Endothelial cell of umbilical vein (primary cell): Measurements from ENCODE around the gene METTL8. TPM values are rescaled to one million over a fixed set of nuclear protein-coding genes. Genes with fewer than 3 reads are reported as not detected.
"Not testable (repeated sequence)": the region's sequence is repeated elsewhere in the genome, so short reads cannot be mapped to it uniquely, and the experiment has no call there.

Source experiments
- BruUV-seq: library from RNA; stranded (reverse); fragments of 400-500 nt; replicated peaks from 2 replicates; lab custom pipeline; 2021; lab: Mats Ljungman, UMichigan
- CTCF ChIA-PET: fragments of 300-600, 350-600 bp; sonication (Branson Sonifier 250); formaldehyde crosslinking; loops from one replicate; lab custom pipeline; 2021; ENCODE audit warnings: antibody characterized with exemption, inconsistent platforms; lab: Charles Lee
- POLR2A ChIA-PET: fragments of 300-600, 350-600 bp; sonication (Branson Sonifier 250); formaldehyde crosslinking; loops from one replicate; lab custom pipeline; 2021; ENCODE audit warnings: antibody characterized with exemption, inconsistent platforms; lab: Charles Lee
- DNase-seq: peaks from one replicate; pipeline ENCODE4 v3.0.0-alpha.2; 2011; ENCODE audit warnings: low read depth, low spot score
- FAIRE-seq: peaks from 2 replicates; lab custom pipeline; 2011; peaks lifted over from hg19 to GRCh38; lab: Jason Lieb, UNC
- H2AFZ ChIP-seq: 2 replicates; pipeline ENCODE4 v1.6.0; 2012; ENCODE audit warnings: low read depth, low read length, control low read depth, inconsistent platforms
- H3K27ac ChIP-seq: 2 replicates; pipeline ENCODE4 v1.5.1; 2011; ENCODE audit warnings: low read depth, mild to moderate bottlenecking, control low read depth, low read length, moderate library complexity; ENCODE audit not compliant: insufficient read depth
- H3K27me3 ChIP-seq, 2 experiments: 2 replicates each; pipeline versions ENCODE4 v1.6.0 to v1.6.1; 2011; ENCODE audit warnings: low read length in 2 of 2, mixed read lengths in 1 of 2; ENCODE audit not compliant: control insufficient read depth in 2 of 2, insufficient read depth in 2 of 2
- H3K36me3 ChIP-seq, 2 experiments: 2 replicates in 1 of 2; 3 replicates in 1 of 2; pipeline ENCODE4 v1.5.1; 2011; ENCODE audit warnings: low read length in 2 of 2, mild to moderate bottlenecking in 1 of 2, moderate library complexity in 1 of 2; ENCODE audit not compliant: control insufficient read depth in 2 of 2, insufficient read depth in 2 of 2; ENCODE audit errors: extremely low read depth in 1 of 2
- H3K4me1 ChIP-seq: 3 replicates; pipeline ENCODE4 v1.5.1; 2011; ENCODE audit warnings: mild to moderate bottlenecking, low read length; ENCODE audit not compliant: control insufficient read depth, insufficient read depth; ENCODE audit errors: extremely low read depth
- H3K4me2 ChIP-seq: 2 replicates; pipeline ENCODE4 v1.6.1; 2011; ENCODE audit warnings: low read length, control low read depth, mixed read lengths; ENCODE audit not compliant: insufficient read depth
- H3K4me3 ChIP-seq, 3 experiments: fragments of 200-600 bp in 1 of 3; sonication (generic), shearing (Covaris generic) in 1 of 3; replicated peaks in 1 of 3; 2 replicates each; pipeline ENCODE4 v1.5.1; 2011 to 2016; ENCODE audit warnings: control low read depth in 3 of 3, low read length in 3 of 3, mild to moderate bottlenecking in 2 of 3, inconsistent platforms in 1 of 3, low read depth in 1 of 3, moderate library complexity in 1 of 3; ENCODE audit not compliant: insufficient read depth in 1 of 3
- H3K79me2 ChIP-seq: 2 replicates; pipeline ENCODE4 v1.6.0; 2012; ENCODE audit warnings: low read length, inconsistent platforms; ENCODE audit not compliant: control insufficient read depth, insufficient read depth
- H3K9ac ChIP-seq: replicated peaks from 2 replicates; pipeline ENCODE3; 2011; ENCODE audit warnings: low read length, control low read depth; ENCODE audit not compliant: insufficient read depth; ENCODE audit errors: extremely low read depth
- H3K9me1 ChIP-seq: replicated peaks from 3 replicates; pipeline ENCODE4 v1.6.0; 2011; ENCODE audit warnings: mild to moderate bottlenecking, low read length; ENCODE audit not compliant: control insufficient read depth, insufficient read depth; ENCODE audit errors: extremely low read depth
- H3K9me3 ChIP-seq: replicated peaks from 2 replicates; pipeline ENCODE4 v1.5.1; 2012; ENCODE audit warnings: low read length, inconsistent platforms; ENCODE audit not compliant: control insufficient read depth, insufficient read depth
- H4K20me1 ChIP-seq: replicated peaks from 2 replicates; pipeline ENCODE3; 2011; ENCODE audit warnings: mild to moderate bottlenecking, low read length; ENCODE audit not compliant: control insufficient read depth, insufficient read depth; ENCODE audit errors: extremely low read depth
- EZH2 ChIP-seq: IDR thresholded peaks from 2 replicates; pipeline ENCODE4 v1.6.1; 2012; ENCODE audit warnings: borderline replicate concordance, low read depth, mild to moderate bottlenecking, moderate library complexity, low read length, inconsistent platforms; ENCODE audit not compliant: severe bottlenecking
- GATA2 ChIP-seq: IDR thresholded peaks from 2 replicates; pipeline ENCODE4 v1.7.0; 2011; ENCODE audit warnings: low read depth, mild to moderate bottlenecking, moderate library complexity, mixed read lengths, low read length; ENCODE audit not compliant: insufficient read length, insufficient read depth
- MYC ChIP-seq: IDR thresholded peaks from one replicate; pipeline ENCODE4 v1.6.1; 2011; ENCODE audit warnings: mild to moderate bottlenecking, low read depth, low read length
- POLR2A ChIP-seq: IDR thresholded peaks from 2 replicates; pipeline ENCODE4 v1.6.1; 2012; ENCODE audit warnings: low read depth, mild to moderate bottlenecking, control low read depth, low read length
- dilution Hi-C: fragments of 300-500 bp; cut with MboI; formaldehyde crosslinking; loops from one replicate; pipeline ENCODE4 v1.15.0; 2019; ENCODE audit warnings: low sequenced_read_pairs; ENCODE audit not compliant: extremely low pct_ligation_motif_present
- intact Hi-C: fragments of 100-400 bp; cut with micrococcal nuclease; formaldehyde crosslinking; loops from one replicate; pipeline ENCODE4 v1.10.0; 2022
- polyA plus RNA-seq, 4 experiments: library from polyadenylated mRNA; depleted of rRNA in 3 of 4; stranded (reverse) in 3 of 4; unstranded in 1 of 4; fragments of >200 nt; gene quantifications; 2 replicates each; pipeline versions ENCODE4 v1.2.1 to v1.2.3, GENCODE V29; 2011 to 2012; ENCODE audit warnings: missing spikeins in 1 of 4
- total RNA-seq: library from RNA; stranded (reverse); gene quantifications from 2 replicates; pipeline ENCODE4 v1.2.3, GENCODE V29; 2021

The METTL8 gene
- total and polyA plus RNA-seq, 2 donors (not counting 3 experiments of a cell fraction or from before 2014, with no cell fraction given) = 7.0 to 20.2 TPM

- Histone ChIP-seq H3K27ac (no peak overlapping the region), H3K4me1 (peaks cover 5% of the 10 kb centered on the region), H3K79me2 (no peaks in the 10 kb centered on the region), H3K27me3 (no peaks in the 10 kb centered on the region), H3K9ac (no peak overlapping the region), H2AFZ (no peak overlapping the region), H3K9me1 (no peaks in the 10 kb centered on the region), H4K20me1 (no peaks in the 10 kb centered on the region), H3K36me3 (no peaks in the 10 kb centered on the region), H3K4me2 (no peak overlapping the region), H3K9me3 (no peaks in the 10 kb centered on the region), H3K4me3 (no peak overlapping the region)
- ChIA-PET CTCF (no interaction called here), POLR2A (no interaction called here)
- no peak for FAIRE-seq
- DNase-seq = no peak
- no TSS peak for BruUV-seq
- dilution Hi-C loops (no loop called here), intact Hi-C loops (no loop called here)
- TF ChIP-seq EZH2 (no peak), GATA2 (no peak), POLR2A (no peak), MYC (no peak)
These were observed 72.9 kb downstream of the METTL8 start for GRCh38 chr2:171360905-171361304.

GRCh38 chr2:171353746-171354145, 80.0 kb downstream of the METTL8 start:
- intact Hi-C loops, CTCF ChIA-PET: not testable (repeated sequence)

More at GRCh38 chr2:171353746-171354145, 80.0 kb downstream of the METTL8 start:
- H3K4me2 ChIP-seq, dilution Hi-C loops, H3K9ac ChIP-seq, H3K4me3 ChIP-seq, BruUV-seq, H3K9me3 ChIP-seq, H4K20me1 ChIP-seq, H3K27ac ChIP-seq, H3K4me1 ChIP-seq, H3K9me1 ChIP-seq, H2AFZ ChIP-seq, POLR2A ChIA-PET, FAIRE-seq, DNase-seq, H3K79me2 ChIP-seq, H3K27me3 ChIP-seq, H3K36me3 ChIP-seq: not testable (repeated sequence)
